ENCODE data around the gene AK8. TPM values are rescaled to one million over a fixed set of nuclear protein-coding genes. Genes with fewer than 3 reads are reported as not detected.

The AK8 gene
- total and polyA plus RNA-seq, 2 of the 4 experiments (the other 2 are of a cell fraction) = under 0.01 to 0.09 TPM

- intact Hi-C loops (cut with micrococcal nuclease) (no loop called here), dilution Hi-C loops (cut with HindIII; ENCODE audit: low sequenced_read_pairs, unreplicated experiment) (no loop called here), in situ Hi-C loops (cut with MboI; ENCODE audit: low sequenced_read_pairs) (no loop called here)
- Histone ChIP-seq H2BK120ac (ENCODE audit: low read depth, low read length) (no peak overlapping the region), H3K4me1 (ENCODE audit: control insufficient read depth, insufficient read depth, low read length) (no peaks in the 10 kb centered on the region), H3K56ac (ENCODE audit: extremely low read depth, insufficient read depth, low read length) (no peak overlapping the region), H2AK5ac (ENCODE audit: low read depth, low read length) (no peak overlapping the region), H3K27me3 (ENCODE audit: control insufficient read depth, insufficient read depth, low read length) (no peaks in the 10 kb centered on the region), H3K27ac (ENCODE audit: insufficient read depth, low read length) (no peak overlapping the region), H2AK9ac (replicated peaks; ENCODE audit: low read depth, low read length, poor library complexity) (no peak overlapping the region), H2BK5ac (ENCODE audit: low read depth, low read length, poor library complexity, severe bottlenecking) (no peak overlapping the region), H2BK15ac (ENCODE audit: low read depth, low read length) (no peak overlapping the region), H2BK20ac (ENCODE audit: low read depth, low read length) (no peak overlapping the region), H3K79me1 (ENCODE audit: low read depth in 1 of 2, low read length in 2 of 2) (no peaks in the 10 kb centered on the region; a peak in 1 of 4 replicates), H4K91ac (ENCODE audit: insufficient read depth, low read depth, low read length) (no peak overlapping the region), H4K8ac (ENCODE audit: low read depth in 2 of 2, low read length in 2 of 2) (no peak overlapping the region), H4K5ac (ENCODE audit: low read depth, low read length) (no peak overlapping the region), H3K14ac (replicated peaks; ENCODE audit: low read depth, low read length) (no peak overlapping the region), H3K18ac (ENCODE audit: low read depth, low read length) (no peak overlapping the region), H2AFZ (replicated peaks; ENCODE audit: low read length, poor library complexity) (no peak overlapping the region), H3K9me3 (ENCODE audit: control insufficient read depth, insufficient read depth, low read length) (no peaks in the 10 kb centered on the region), H4K20me1 (ENCODE audit: insufficient read depth, low read length) (no peaks in the 10 kb centered on the region), H3K9me1 (ENCODE audit: insufficient read depth, low read length) (no peaks in the 10 kb centered on the region), H3K4me3 (ENCODE audit: insufficient read depth, low read depth, low read length) (no peak overlapping the region), H3K9ac (ENCODE audit: low read depth, low read length) (no peak overlapping the region), H3K23ac (ENCODE audit: low read depth, low read length) (no peak overlapping the region), H3K4ac (ENCODE audit: low read depth, low read length) (no peak overlapping the region), H3K36me3 (ENCODE audit: control insufficient read depth, insufficient read depth, low read length) (peaks cover 39% of the 10 kb centered on the region), H3K4me2 (ENCODE audit: low read depth, low read length) (no peak overlapping the region)
- TF ChIP-seq FOS (IDR thresholded peaks at IDR 0.05; ENCODE audit: low read depth, low read length) = no peak
- no peak for TF ChIP-seq NFE2L2 (IDR thresholded peaks at IDR 0.05; ENCODE audit: low read depth, low read length)
- no peak for TF ChIP-seq CTCF (conservative IDR thresholded peaks at IDR 0.05; ENCODE audit: low read depth, low read length)
- TF ChIP-seq RCOR1 (IDR thresholded peaks at IDR 0.05; ENCODE audit: insufficient replicate concordance, low read length) = no peak
- no peak for TF ChIP-seq RFX5 (IDR thresholded peaks at IDR 0.05; ENCODE audit: low read depth, low read length)
- TF ChIP-seq BHLHE40 (IDR thresholded peaks at IDR 0.05; ENCODE audit: low read depth, low read length) = no peak
- no peak for TF ChIP-seq SMC3 (IDR thresholded peaks at IDR 0.05; ENCODE audit: low read depth, low read length)
- TF ChIP-seq MAFK (IDR thresholded peaks at IDR 0.05; ENCODE audit: low read depth, low read length) = no peak
- no peak for TF ChIP-seq RAD21 (IDR thresholded peaks at IDR 0.05; ENCODE audit: low read length)
- no peak for TF ChIP-seq MXI1 (IDR thresholded peaks at IDR 0.05; ENCODE audit: borderline replicate concordance, low read depth, low read length)
- TF ChIP-seq POLR2A (IDR thresholded peaks at IDR 0.05; ENCODE audit: low read depth, low read length) = no peak
- TF ChIP-seq ELK1 (IDR thresholded peaks at IDR 0.05; ENCODE audit: borderline replicate concordance, low read depth, low read length) = no peak
- TF ChIP-seq CHD1 (IDR thresholded peaks at IDR 0.05; ENCODE audit: low read depth, low read length) = no peak
- TF ChIP-seq USF2 (IDR thresholded peaks at IDR 0.05; ENCODE audit: low read depth, low read length) = no peak
- TF ChIP-seq MAZ (IDR thresholded peaks at IDR 0.05; ENCODE audit: borderline replicate concordance, low read depth, low read length) = no peak
- TF ChIP-seq CEBPB (IDR thresholded peaks at IDR 0.05; ENCODE audit: low read depth, low read length) = no peak
- CTCF ChIA-PET = interaction anchor here (0.6 to 1.2 kb wide), 3 partner anchors 12 to 542 kb away, joined by 3 to 7 read pairs (median 3); no protein-coding TSS in a partner anchor
- no TSS peak for BruUV-seq (replicated peaks)
- ATAC-seq (ENCODE audit: low read depth) (no peak), DNase-seq (no peak)
- 100% methylated on average over 1 of the region's 6 CpGs; no CpG with 5 or more reads in 1 of the 2 experiments for WGBS, 2 experiments (ENCODE audit: extremely low coverage in 2 of 2, insufficient read length in 1 of 2)
- POLR2A ChIA-PET (ENCODE audit: unreplicated experiment) = no interaction called here
These were observed 36.8 kb upstream of the AK8 start for GRCh38 chr9:132914924-132915323.

Measured in IMR-90 (cell line).